Heart left ventricle (tissue), 16 donors: ENCODE data around the gene CLRN2. TPM values are rescaled to one million over a fixed set of nuclear protein-coding genes. Genes with fewer than 3 reads are reported as not detected.

Experiments
- ATAC-seq, 4 donors: fragments of 200-7000 bp; cut with Tn5 transposase; one replicate each; pipeline ENCODE4 v1.9.1; 2020 to 2022; ENCODE audit warnings: moderate library complexity in 4 of 4, mild to moderate bottlenecking in 3 of 4, moderate number of reproducible peaks in 1 of 4
- DNase-seq, 5 donors: peaks; one replicate each; pipeline ENCODE4 v3.0.0-alpha.2; 2020
- H3K27ac ChIP-seq, 12 donors: fragments of 200-600 bp; sonication (generic) in 4 of 12; one replicate each; pipeline versions ENCODE4 v1.5.0 to v1.8.0; 2016 to 2022; ENCODE audit warnings: mild to moderate bottlenecking in 2 of 12
- H3K27me3 ChIP-seq, 9 donors: fragments of 200-600 bp; sonication (generic) in 2 of 9; one replicate each; pipeline versions ENCODE4 v1.5.1 to v1.8.0; 2016 to 2022; ENCODE audit warnings: mild to moderate bottlenecking in 3 of 9
- H3K36me3 ChIP-seq, 9 donors: fragments of 200-600 bp; sonication (generic) in 2 of 9; one replicate each; pipeline versions ENCODE4 v1.5.0 to v1.8.0; 2018 to 2022; ENCODE audit warnings: mild to moderate bottlenecking in 2 of 9
- H3K4me1 ChIP-seq, 12 donors: fragments of 200-600 bp; sonication (generic) in 4 of 12; one replicate each; pipeline versions ENCODE4 v1.5.0 to v1.8.0; 2016 to 2022; ENCODE audit warnings: mild to moderate bottlenecking in 3 of 12
- H3K4me3 ChIP-seq, 12 donors: fragments of 200-600 bp; sonication (generic) in 4 of 12; one replicate each; pipeline versions ENCODE4 v1.5.0 to v1.8.0; 2017 to 2022; ENCODE audit warnings: mild to moderate bottlenecking in 9 of 12, moderate library complexity in 4 of 12
- H3K9me3 ChIP-seq, 12 donors: fragments of 200-600 bp; sonication (generic) in 4 of 12; one replicate each; pipeline versions ENCODE4 v1.5.0 to v1.8.0; 2016 to 2022; ENCODE audit warnings: mild to moderate bottlenecking in 1 of 12
- CTCF ChIP-seq, 12 donors: fragments of 200-600 bp; sonication (generic) in 4 of 12; IDR thresholded peaks; one replicate each; pipeline versions ENCODE4 v1.5.0 to v1.8.0; 2018 to 2022; ENCODE audit warnings: antibody characterized with exemption in 12 of 12, mild to moderate bottlenecking in 5 of 12
- POLR2A ChIP-seq, 2 donors: fragments of 450-650 bp; IDR thresholded peaks; one replicate each; pipeline ENCODE4 v1.6.1; 2017; ENCODE audit warnings: antibody characterized with exemption in 2 of 2, mild to moderate bottlenecking in 2 of 2, moderate library complexity in 2 of 2
- WGBS, 4 donors: extraction: QIAGEN DNeasy Blood & Tissue Kit in 2 of 4; methylation state at CpG; one replicate each; pipeline versions ENCODE4 v1.1.5 to v1.1.7; 2013 to 2018; 5-methylcytosine and 5-hydroxymethylcytosine counted together
- intact Hi-C, 10 donors: fragments of 100-400 bp; cut with DNase I; formaldehyde crosslinking; loops; one replicate each; pipeline versions ENCODE4 v1.11.1 to v1.14.2; 2022
- polyA plus RNA-seq, 2 donors: library from polyadenylated mRNA; stranded (reverse); fragments of 200-250 nt; gene quantifications; one replicate each; pipeline ENCODE4 v1.2.3, GENCODE V29; 2013
- total RNA-seq, 9 donors: library from RNA; depleted of rRNA in 2 of 9; stranded (reverse); fragments of >200 nt in 2 of 9; fragmentation: NEBNext Ultra II Directional in 3 of 9; extraction: Animal tissue kit (Norgen Biotek cat#: 25700) in 3 of 9; gene quantifications; one replicate each; pipeline versions ENCODE4 v1.1.0 to v1.2.4, GENCODE V29; 2016 to 2023
- donor health status: ischemic (EF 13 %, LVEDD 7.1; RV severe dilation, severe dysfunction).
- donor health status: healthy with polysubstance abuse.
- donor health status: DM: no; HTN: yes; CAD: no.
- donor health status: DM: no; HTN: no; CAD: no.
- donor health status: ischemic (EF 25% LVEDD 6.9; RV normal size, moderate dysfunction).
- donor health status: ischemic (EF 25% LVEDD 5.7; RV mildly dilated, moderate dysfunction).
- donor health status: healthy.
- donor health status: DM: yes; HTN: yes; CAD: no.
- donor health status: ischemic (EF 35%, LVEDD 5.7; RV mildly dilated, moderate dysfunction).
- donor health status: nonischemic (EF 11% LVEDD 7.7; RV severe dilation, severe dysfunction).
- donor health status: DM: yes; HTN: yes; CAD: no.
- donor health status: PGD.
- donor health status: ischemic (EF 29% LVEDD 5.4; RV normal size, mild dysfunction).
- donor health status: nonischemic (EF 23%, LVEDD 6.1; RV moderate dilation, normal function).

Gene CLRN2
- total and polyA plus RNA-seq, 11 donors = not detected

DNA sequence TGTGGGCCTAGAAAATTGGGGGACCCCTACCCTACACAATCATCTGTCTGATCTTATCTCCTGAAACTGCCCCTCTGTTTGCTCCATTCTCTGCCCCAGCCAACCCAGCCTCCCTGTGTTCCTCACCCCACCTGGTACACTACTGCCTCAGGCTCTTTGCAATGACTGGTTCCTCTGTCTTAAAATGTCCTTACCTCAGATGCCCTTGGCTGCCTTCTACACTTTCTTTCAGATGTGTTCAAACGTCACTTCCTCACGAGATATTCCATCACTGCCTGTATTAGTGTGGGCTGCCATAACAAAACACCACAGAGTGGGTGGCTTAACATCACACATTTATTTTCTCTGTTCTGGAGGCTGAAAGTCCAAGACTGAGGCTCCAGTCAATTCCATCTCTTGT, 32.2 kb upstream of the CLRN2 start:
- peaks cover 0 to 4% (median 0%) of the 10 kb centered on the region in 12 donors for H3K4me1 ChIP-seq
- peaks cover 0 to 29% (median 4%) of the 10 kb centered on the region in 12 donors for H3K9me3 ChIP-seq
- H3K4me3 ChIP-seq = no peak overlapping the region
- intact Hi-C loops = no loop called here
- WGBS, 4 donors = 86 to 94% (median 92%) methylated on average over 2 of the region's 2 CpGs
- no peak overlapping the region for H3K27ac ChIP-seq
- no peak for ATAC-seq
- no peak for TF ChIP-seq POLR2A (IDR thresholded peaks at IDR 0.05)
- TF ChIP-seq CTCF (IDR thresholded peaks at IDR 0.05) = no peak
- no peaks in the 10 kb centered on the region for H3K27me3 ChIP-seq
- H3K36me3 ChIP-seq = peaks cover 0 to 53% (median 34%) of the 10 kb centered on the region in 9 donors
- DNase-seq = no peak

DNA sequence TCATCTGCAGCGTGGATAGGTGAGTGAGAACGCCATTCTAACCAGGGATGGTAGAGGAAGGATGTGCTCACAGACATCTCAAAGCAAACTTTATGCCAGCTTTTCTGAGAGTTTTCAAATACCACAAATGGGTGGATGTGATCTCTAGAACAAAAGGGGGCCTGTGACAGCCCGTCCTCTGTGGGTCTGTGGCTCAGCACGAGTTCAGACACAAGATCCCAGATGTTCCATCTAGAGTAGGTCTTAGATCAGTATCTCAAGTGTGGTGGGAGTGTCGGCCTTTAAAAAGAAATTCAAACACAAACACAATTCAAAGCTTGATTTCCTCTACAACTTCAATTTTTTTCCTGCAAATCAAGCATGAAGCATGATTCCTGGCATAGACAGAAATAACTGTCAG, 25.8 kb upstream of the CLRN2 start:
- no peak for ATAC-seq
- Histone ChIP-seq H3K27ac (no peak overlapping the region), H3K9me3 (no peaks in the 10 kb centered on the region), H3K36me3 (peaks cover 0 to 89% (median 59%) of the 10 kb centered on the region in 9 donors), H3K27me3 (no peaks in the 10 kb centered on the region), H3K4me1 (peaks cover 0 to 18% (median 1%) of the 10 kb centered on the region in 12 donors), H3K4me3 (no peak overlapping the region)
- 82 to 85% (median 85%) methylated on average over 5 of the region's 5 CpGs for WGBS, 4 donors
- no peak for DNase-seq
- intact Hi-C loops = no loop called here
- no peak for TF ChIP-seq CTCF (IDR thresholded peaks at IDR 0.05)

GRCh38 chr4:17489721-17490120, 25.2 kb upstream of the CLRN2 start:
- Histone ChIP-seq H3K27ac (no peak overlapping the region), H3K36me3 (peaks cover 0 to 86% (median 58%) of the 10 kb centered on the region in 9 donors), H3K9me3 (no peaks in the 10 kb centered on the region), H3K4me1 (peaks cover 0 to 24% (median 2%) of the 10 kb centered on the region in 12 donors), H3K27me3 (no peaks in the 10 kb centered on the region), H3K4me3 (no peak overlapping the region)
- 86 to 90% (median 89%) methylated on average over 8 of the region's 8 CpGs for WGBS, 4 donors
- DNase-seq = no peak
- no peak for TF ChIP-seq CTCF (IDR thresholded peaks at IDR 0.05)
- no peak for TF ChIP-seq POLR2A (IDR thresholded peaks at IDR 0.05)
- no peak for ATAC-seq
- intact Hi-C loops = no loop called here

- peaks cover 0 to 86% (median 60%) of the 10 kb centered on the region in 9 donors for H3K36me3 ChIP-seq
- no peak for DNase-seq
- H3K4me3 ChIP-seq = no peak overlapping the region
- H3K27me3 ChIP-seq = no peaks in the 10 kb centered on the region
- ATAC-seq = no peak
- H3K27ac ChIP-seq = no peak overlapping the region
- TF ChIP-seq CTCF (IDR thresholded peaks at IDR 0.05) (no peak), POLR2A (IDR thresholded peaks at IDR 0.05) (no peak)
- peaks cover 0 to 28% (median 2%) of the 10 kb centered on the region in 12 donors for H3K4me1 ChIP-seq
- H3K9me3 ChIP-seq = no peaks in the 10 kb centered on the region
- intact Hi-C loops = no loop called here
- WGBS, 4 donors = 63 to 73% (median 69%) methylated on average over 6 of the region's 6 CpGs
Measured at GRCh38 chr4:17490575-17491059, 24.3 kb upstream of the CLRN2 start.
